Pulmonary artery endothelial cell (primary cell): ENCODE data around the gene FADS2. TPM values are rescaled to one million over a fixed set of nuclear protein-coding genes. Genes with fewer than 3 reads are reported as not detected.
A peak's percentile ranks its signal among the peaks of the same experiment; 100 is the strongest.

Experiments used
- DNase-seq: peaks from one replicate; pipeline ENCODE4 v3.0.0-alpha.2; 2011; ENCODE audit warnings: low read depth, low spot score
- total RNA-seq: library from RNA; depleted of rRNA; stranded (reverse); fragments of >200 nt; gene quantifications from 2 replicates; pipeline ENCODE4 v1.2.3, GENCODE V29; 2014

Gene FADS2
- total RNA-seq, 1 donor from 2014 or later, result 160 TPM

DNA sequence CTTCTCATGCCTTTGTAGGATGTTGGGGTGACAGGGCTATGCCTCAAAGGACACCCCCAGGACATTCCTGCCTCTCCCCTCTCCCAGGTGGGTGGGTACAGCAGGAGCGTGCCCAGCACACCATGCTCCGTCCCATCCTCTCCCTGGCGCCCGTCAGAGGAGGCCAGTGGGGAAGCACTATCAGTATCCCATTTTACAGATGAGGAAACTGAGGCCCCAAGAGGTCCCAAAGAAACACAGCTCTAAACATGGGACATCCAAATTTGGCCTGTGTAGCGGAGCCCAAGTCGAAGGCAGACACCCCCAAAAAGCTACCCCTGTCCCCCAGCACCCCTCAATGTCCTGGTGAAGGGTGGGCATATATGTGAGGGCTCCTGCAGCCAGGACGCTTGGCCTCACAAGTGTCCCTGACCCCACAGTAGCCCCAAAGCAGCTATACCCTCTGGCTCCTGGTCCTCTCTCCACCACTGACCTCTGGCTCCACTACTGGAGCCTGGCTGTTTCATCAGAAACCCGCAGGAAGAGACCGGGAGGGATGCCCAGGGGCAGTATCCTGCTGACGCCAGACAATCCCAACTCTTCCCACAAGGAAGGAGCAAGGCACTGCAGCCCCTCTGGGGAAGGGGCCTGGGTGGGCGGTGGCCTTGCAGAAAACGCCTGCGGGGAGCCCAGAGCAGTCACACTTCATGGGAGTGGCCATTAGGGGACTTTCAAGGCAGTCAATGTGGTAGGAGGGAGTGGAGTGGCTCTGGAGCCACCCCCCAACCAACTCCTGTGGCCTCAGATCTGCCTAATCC is 57.9 kb downstream of the FADS2 start:
- no peak for DNase-seq

DNA sequence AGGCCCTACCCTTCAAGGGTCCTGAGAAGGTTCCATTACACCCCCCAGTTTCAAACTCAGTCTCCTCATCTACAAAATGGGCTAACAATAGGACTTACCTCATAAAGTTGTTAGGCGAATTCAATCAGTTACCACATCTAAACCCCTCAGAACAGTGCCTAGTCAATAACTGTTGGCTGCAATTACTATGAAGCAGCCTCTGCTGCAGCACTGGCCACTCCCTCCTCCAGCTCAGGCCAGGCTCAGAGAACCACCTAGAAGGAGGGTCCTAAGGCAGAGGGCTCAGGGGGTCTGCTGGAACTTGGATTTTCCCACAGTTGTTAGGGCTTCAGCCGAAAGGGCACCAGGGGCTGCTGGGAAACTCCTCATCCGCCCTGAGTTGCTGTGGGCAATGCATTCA is 58.5 kb downstream of the FADS2 start:
- DNase-seq, result no peak

DNA sequence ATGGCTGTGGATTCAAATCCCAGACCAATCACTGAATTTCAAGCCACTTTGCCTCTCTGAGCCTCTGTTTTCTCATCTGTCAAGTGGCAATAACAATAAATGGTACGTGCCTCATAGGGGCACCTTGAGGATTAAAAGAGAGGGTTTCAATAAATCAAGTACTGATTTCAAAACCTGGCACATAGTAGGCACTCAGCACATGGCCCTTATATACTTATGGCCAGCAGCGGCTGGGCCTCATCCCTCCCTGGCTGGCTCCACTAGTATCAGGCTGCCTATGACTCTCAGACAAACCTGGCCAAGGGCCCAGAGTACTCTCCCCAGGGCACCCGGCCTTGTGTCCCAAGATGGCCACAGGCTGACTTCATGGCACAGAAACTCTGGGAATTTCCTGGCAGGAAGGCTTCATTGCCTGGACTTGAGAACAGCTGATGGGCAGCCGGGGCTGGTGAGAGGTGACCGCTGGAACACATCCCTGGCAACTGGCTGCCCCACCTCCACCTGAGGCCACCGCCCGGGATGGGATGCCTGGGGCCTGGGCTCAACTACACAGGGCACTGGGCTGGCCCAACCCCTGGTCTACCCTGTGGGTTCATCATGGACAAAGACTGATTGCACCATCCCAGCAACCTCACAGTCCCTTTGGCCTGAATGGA is 59.9 kb downstream of the FADS2 start:
- DNase-seq, result peak; percentile 96

DNA sequence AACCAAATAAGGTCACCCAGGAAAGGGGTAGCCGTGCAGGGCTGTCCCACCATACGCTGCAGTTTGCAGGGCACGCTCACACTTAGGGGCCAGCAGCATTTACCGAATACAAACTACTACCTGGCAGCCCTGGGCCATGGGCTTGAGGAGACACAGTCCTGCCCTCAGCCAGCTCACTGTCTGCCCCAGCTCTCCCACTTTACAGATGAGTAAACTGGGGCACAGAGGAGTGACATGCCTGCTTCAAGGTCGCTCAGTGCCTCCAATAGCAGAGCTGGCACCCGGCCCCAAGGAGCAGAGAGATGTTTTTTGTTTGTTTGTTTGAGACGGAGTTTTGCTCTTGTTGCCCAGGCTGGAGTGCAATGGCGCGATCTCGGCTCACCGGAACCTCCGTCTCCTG is 60.5 kb downstream of the FADS2 start:
- DNase-seq, result no peak

DNA sequence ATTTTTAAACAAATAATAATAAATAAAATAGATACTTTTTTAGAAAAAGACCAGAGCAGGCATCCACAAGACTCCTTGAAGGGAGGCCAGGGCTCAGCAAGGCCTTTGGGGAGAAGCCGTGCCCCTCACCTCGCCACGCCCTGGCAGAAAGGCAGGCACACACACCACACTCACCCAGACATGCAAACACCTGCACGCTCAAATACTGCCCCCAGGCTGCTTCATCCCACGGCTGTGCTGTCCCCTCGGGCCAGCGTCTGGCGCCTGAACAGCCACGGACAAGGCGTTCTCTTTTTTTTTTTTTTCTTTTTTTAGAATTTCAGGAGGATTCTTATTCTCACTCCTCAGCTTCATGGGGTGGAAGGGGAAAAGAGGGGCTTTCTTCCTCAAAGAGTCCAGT is 61.7 kb downstream of the FADS2 start:
- DNase-seq, result no peak

DNA sequence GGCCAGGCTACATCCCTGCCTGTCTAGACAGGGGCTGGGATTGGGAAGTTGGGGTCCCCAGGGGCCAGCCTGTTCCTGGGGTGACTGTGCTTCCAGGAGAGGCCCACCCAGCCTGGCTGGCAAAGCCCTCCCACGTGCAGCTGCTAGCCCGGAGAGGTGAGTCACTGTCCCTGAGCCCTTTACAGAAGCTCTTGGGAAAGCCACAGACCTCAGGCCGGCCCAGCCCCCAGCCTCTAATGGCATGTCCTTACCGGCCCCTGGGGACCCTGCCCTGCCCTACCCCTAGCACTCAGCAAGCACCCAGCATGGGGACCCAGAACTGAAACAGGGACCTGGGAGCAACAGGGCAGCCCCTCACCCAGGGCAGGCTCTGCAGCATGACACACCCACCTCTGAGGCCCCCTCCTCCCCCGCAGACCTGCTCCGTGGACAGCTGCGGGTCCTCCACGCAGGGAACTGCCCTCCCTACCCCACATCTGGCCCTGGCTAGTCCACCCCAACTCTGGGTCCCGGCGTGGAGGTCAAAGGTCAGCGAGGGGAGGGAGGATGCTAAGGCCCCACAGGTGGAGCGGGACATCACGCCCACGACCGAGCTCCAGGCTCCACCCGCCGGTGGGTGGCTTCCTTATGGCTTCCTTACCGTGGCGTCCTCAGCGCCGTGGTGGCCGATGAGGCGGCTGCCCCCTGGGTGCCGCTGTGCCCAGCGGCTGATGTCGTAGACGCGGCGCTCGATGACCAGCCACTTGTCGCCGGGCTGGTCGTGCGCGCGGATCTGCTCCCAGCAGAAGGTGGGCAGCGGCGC is 62.6 kb downstream of the FADS2 start:
- DNase-seq, result peak; percentile 24

DNA sequence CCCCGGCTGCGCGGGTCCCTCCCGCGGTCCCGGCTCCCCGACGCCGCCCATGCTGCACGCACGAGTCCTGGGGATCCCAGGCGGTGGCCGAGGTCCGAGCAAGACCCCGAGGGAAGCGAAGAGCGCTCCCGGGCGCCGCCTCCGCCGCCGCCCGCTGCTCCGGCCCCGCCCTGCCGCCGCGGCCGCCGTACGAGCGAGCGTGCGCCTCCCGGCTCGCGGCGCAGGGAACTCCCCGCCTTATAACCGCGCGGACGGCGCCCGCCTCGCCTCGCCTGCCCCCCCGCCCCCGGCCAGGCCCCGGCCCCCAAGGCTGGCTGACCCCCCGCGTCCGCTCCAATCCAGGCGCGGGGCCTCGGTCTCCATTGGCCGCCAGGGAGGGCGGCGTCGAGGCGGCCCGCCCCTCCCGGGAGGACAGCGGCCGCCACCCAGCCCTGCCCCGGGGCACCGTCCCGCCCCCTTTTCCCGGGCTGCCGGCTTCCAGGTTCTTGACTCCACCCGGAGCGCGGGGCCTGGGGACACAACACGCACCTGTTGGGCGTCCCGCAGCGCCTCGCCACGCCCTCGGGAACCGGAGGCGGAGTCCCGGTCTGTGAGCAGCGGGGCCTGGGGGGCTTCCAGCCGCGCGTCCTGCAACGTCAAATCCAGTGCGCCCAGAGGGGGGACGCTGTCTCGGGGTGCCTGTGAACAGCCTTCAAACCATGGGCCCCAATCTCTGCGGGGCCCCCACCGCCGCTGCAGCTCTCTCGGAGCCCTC is 63.4 kb downstream of the FADS2 start, which contains the start of gene FADS3:
Gene FADS3 (minus strand): TSS at position 215 of the 754 bp plus-strand sequence. CDS start 164 bp downstream, at position 51.
- DNase-seq, result peak; percentile 41

DNA sequence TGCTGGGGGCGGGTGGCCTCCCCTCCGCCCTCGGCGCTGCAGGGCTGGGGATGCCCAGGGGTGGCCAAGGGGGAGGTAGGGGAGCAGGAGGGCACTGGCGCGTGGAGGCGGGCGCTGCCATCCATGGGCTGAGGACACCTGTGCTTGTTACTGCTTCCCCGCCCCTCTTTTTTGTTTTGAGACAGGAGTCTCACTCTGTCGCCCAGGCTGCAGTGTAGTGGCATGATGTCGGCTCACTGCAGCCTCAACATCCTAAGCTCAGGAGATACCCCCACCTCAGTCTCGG is 63.9 kb downstream of the FADS2 start:
- DNase-seq, result no peak

DNA sequence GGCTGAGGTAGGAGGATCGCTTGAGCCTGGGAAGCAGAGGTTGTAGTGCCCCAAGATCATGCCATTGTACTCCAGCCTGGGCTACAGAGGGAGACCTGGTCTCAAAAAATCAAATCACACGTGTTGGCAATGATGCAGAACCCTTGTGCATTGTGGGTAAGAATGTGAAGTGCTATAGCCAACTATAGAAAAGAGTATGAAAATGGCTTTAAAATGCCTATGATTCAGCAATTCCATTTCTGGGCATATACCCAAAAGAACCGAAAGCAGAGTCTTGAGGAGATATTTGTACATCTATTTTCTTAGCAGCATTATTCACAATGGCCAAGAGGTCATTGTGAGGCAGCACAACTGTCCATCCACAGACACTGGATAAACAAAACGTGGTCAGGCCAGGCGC is 65.9 kb downstream of the FADS2 start:
- DNase-seq, result peak; percentile 17

DNA sequence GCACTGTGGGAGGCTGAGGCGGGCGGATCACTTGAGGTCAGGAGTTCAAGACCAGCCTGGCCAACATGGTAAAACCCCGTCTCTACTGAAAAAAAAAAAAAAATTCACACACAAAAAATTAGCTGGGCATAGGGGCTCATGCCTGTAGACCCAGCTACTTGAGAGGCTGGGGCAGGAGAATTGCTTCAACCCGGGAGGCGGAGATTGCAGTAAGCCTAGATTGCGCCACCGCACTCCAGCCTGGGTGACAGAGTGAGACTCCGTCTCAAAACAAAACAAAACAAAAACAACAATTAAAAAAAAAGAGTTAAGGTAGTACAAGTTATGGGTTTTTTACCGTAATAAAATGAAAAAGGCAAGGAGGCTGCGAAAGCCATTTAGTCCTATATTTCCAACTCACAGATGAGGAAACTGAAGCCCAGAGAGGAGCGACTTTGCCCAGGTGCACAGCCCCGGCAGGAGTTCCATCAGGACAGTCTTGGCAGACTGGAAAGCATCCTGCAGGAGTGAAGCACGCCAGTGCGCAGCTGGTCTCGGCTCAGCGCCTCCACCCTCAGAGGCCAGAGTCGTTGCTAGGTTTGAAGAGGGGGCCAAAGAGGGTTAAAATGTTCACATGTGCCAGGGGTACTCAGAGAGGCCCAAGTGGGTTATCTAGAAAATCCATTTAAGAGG is 67.1 kb downstream of the FADS2 start:
- no peak for DNase-seq

DNA sequence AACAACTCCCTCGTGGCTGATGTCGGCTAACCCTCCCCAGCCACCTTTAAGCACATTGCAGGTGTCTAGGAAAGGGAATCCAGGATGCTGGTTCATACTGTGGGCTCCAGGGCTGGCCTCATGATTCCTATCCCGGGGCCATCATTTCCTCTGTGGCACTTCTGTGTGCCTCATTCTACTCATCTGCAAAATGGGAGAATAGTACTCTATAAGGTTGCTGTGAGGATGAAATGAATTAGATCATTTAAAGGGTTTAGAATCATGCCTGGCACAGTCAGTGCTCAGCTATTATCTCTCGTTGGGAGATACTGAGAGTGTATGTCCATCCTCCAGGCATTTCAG is 67.6 kb downstream of the FADS2 start:
- no peak for DNase-seq

DNA sequence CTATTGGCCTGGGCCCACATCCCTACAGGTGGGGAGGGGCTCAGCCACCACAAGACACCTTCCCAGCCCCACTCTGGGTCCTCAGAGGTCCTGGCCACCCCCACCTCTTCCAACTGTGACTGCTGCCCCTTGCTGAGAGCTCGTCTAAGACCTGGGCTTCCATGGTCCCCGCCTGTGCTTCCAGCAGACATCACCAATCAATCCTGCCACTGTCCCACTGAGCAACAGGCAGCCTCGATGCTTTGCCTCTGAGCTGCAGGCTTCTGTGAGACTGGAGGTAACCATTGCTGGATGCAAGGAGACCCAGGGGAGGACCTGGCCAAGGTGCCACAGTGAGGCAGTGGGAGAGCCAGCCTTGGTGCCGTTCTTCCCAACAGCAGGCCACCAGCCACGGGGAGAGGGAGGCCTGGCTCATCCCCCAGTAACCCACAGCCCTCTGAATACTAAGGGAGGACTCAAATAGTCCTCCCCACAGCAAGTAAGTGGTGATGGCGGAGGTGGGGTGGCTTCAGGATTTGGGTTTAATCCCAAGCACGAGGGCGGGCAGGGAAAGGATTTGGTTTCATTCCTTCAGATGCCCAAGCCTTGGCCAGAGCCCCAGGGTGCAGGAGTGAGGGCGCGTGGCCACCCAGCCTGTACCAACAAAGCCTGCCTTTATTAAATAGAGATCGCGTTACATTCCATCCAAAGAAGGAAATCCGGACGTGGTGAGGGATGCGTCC is 68.7 kb downstream of the FADS2 start:
- no peak for DNase-seq

DNA sequence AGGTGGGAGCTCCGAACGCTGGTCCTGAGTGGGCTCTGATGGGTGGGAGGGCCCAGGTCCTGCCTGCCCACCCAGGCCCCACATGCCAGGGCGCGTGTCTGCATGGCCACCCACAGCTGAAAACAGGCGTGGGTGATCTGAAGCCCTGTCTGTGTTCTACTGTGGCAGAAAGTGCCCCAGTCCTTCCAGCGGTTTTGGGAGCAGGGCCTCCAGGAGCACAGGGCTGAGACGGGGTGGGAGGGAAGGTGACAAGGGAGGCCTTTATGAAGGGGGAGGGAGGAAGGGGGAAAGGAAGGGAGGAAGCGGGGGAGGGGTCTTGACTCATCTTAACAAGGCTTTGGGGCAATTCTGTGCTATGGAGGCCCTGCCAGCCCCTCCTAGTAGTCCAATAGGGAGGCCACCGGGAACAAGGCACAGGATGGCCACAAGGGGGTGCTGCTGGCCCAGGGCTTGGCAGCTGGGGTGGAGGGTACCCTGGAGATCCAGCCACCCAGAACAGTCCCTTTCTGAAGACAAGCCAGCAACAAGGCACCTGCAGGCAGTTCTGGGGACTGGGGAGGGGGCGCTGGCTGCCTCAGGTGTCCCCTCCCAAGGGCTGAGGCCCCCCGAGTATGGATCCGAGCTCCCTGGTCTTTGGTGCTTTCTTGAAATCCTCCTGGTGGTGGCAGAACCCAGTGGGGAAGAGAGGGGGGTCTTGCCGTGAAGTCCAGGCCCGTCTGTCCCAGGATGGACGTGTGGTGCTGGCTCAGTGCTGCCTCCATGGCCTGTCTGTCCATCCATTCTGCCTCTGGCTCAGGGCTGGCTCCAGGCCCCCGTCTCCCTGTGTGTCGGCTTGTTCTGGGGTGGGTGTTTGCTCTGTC is 69.5 kb downstream of the FADS2 start:
- peak; percentile 7 for DNase-seq

DNA sequence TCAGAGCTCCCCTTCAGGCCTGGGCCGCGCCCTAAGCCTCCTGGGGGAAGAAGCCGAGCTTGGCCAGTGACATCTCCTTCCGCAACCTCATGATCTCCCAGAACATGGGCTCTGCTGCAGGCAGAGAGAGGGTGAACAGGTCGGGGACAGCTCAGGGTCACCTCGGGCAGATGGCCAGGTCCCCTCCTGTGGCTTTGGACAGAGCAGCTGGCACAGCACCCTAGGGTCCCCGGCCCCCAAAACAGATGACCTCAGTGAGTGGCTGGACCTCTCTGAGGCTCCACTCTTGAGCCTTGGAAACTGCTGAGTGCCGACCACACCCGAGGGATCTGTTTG is 70.1 kb downstream of the FADS2 start:
- no peak for DNase-seq

DNA sequence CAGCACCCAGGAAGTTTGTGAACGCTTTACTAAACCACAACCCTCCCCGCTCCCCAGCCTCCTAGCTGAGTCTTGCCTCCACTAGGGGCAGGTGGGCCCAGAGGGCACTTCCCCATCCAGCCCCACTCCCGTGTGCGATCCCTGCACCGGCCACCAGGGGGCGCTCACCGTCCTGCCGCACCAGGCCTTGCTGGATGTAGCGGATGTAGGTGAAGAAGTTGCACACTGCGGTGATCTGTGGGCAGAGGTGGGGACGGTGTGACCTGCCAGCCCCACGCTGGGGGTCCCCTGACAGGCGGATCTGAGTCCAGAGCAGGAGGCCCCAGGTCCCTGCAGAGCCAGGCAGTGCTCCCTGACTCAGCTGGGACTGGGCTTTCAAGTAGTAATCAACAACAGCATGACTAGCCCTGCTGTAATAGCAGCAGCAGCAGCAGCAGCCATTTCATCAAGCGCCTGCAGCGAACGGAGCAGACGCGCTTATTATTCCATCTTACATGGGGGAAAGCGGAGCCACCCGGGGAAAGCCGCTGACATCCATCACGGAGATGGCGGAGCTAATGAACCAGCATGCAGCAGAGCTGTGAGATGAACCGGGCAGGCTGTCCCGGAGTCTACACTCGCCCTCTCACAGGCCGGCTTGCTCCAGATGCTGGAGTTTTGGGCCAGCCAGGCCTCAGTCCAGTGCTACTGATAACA is 71.2 kb downstream of the FADS2 start:
- DNase-seq, result peak; percentile 26

DNA sequence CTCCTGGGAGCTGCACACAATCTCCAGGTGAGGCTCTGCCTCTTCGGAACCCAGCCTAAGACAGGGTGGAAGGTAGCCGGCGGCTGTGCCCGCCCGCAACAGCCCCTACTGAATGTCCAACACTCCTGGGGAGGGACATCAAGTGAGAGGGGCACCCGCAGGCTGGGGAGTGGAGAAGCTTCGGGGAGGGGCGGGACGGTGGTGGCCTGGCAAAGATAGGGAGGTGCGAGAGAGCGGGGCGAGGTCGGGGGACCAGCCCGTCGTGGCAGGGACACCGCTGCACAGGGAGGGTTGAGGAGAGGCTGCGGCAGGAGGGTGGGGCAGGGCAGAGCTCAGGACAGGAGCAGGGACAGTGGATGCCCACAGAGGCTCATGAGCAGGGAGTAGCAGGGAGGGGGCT is 72.2 kb downstream of the FADS2 start:
- no peak for DNase-seq

DNA sequence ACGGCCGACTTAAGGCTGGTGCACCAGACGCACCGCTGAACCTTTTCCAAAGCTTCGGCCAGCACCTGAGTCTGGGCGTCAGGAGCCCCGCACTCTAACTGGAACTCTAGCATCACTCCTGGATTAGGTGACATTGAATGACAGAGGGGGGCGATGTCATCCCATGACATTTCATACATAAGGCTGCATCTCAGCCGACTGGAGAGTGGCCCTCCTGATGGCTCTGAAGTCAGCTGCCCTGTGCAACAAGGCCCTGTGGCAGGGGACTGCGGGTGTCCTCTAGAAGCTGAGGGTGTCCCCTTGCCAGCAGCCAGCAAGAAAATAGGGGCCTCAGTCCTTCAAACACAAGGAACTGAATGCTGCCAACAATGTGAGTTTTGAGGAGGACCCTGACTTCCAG is 73.3 kb downstream of the FADS2 start:
- no peak for DNase-seq

DNA sequence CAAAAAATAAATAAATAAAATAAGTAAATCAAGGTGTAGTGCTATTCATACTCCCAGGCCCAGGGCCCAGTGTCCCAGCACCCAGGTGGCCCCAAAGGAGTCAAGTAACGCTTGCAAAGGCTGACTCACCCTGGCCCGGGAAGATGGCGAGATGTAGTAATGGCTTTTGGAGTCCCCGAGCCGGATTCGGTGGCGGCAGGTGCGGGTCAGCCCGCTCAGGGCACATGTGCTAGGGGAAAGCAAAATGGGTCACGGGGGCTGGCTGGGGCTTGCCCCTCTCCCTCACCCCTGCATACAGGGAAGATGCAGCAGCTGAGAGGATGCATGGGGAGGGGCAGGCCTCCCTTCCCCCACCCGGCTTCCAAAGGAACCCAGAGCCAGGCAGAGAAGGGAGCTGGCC is 74.2 kb downstream of the FADS2 start:
- DNase-seq, result no peak

DNA sequence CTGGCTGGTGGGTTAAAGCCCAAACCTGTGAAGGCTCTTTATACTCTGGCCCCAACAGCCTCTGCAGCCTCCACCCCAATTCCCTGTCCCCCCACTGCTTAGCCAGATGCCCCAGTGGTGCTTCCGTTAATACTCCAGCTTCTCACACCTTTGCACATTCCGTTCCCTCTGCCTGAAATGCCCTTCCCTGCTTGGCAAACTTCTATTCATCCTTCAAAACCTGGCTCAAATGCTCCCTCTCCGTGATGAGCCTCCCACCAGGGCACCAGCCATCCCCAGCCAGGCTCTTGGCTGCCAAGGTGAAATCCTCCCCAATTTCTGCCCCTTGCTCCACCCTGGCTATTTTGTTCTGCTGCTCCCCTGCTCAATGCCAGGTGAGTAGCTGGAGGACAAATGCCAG is 75.7 kb downstream of the FADS2 start:
- no peak for DNase-seq
